Head of caudate nucleus (tissue), 42 donors: ENCODE data around the gene MYO18A.

Source experiments
- DNase-seq, 42 donors: peaks; one replicate each; pipeline versions ENCODE4 v3.0.0 to v3.0.0-alpha.2; 2020 to 2021; ENCODE audit warnings: mixed read lengths in 7 of 42
- intact Hi-C: fragments of 100-400 bp; cut with DNase I; formaldehyde crosslinking; loops from one replicate; pipeline ENCODE4 v1.15.0; 2022

MYO18A gene

GRCh38 chr17:29121442-29121841 is 58.8 kb downstream of the MYO18A start:
- intact Hi-C loops = no loop called here
- DNase-seq = no peak

- intact Hi-C loops = no loop called here
Observed at GRCh38 chr17:29120433-29120832, 59.8 kb downstream of the MYO18A start.

GRCh38 chr17:29119265-29119664 is 60.9 kb downstream of the MYO18A start:
- intact Hi-C loops = loop anchor here (2.0 kb wide), 1 partner anchor 154 kb away; no protein-coding TSS in a partner anchor
- DNase-seq = no peak

More at GRCh38 chr17:29120433-29120832, 59.8 kb downstream of the MYO18A start:
- DNase-seq = no peak

DNA sequence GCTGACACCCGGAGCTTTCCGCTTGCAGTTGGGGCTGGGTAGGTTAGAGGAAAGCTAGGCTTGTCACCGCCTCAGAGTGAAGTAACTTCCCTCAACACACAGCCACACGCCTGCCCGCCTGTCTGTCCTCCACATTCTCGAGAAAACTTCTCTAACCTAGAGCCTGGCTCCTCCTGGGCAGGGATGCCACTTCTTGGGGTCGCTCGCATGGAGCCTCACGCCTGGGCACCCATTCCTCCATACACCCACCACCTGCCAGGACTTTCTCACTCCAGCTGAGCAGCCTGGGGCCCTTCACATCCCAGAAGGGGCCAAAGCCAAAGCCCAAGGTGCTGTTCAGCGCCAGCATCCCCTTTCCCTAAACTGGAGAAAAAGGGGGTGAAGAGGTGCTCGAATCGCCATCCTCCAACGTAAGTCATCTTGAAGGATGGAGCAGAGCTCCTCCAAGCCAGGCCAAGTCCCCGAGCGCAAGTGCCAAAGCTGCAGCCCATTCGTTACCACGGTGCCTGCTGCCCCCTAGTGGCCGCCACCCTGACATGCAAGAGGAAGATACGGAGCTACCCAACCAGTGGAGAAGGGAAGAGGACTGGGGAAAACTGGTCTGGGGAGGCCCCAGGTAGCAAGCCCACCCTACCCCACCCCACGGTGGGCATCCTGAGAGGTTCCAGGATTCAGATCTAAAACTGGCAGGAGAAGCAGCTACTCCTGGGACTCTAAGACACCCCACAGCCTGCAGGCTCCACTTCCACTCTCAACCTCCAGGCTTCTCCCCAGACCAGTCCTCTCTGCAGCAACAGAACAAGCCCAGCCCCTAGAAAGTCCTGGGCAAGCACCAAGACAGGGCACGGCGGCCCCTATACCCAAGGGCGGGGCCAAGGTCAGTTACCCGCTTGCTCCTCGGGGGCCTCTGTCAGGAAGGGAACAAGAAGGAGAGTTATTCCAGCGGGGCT is 63.1 kb downstream of the MYO18A start:
- intact Hi-C loops = no loop called here
- peak; percentile 56 to 95 (median 88) for DNase-seq

- intact Hi-C loops = no loop called here
- DNase-seq = peak in 25 of 42 donors; percentile 40 to 81 (median 58)
Observed at GRCh38 chr17:29115961-29116803, 64.0 kb downstream of the MYO18A start.

DNA sequence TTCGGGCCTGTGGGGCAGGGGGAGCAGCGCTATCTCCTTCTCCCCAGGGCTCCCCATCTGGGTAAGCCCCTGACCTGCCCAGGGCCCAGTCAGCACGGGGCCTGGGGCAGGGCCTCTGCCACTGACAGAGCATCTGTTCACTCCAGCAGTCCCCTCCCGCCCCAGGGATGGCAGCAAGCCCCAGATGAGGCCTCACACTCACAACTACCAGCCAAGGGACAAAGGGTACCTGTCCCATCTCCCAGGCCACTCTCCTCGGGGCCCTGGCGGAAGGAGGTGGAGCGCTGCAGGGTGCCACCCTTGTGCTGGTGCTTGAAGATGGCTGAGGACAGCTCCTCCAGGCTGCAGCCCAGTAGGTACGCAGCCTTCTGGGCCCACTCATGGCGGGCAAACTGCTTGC is 64.8 kb downstream of the MYO18A start:
- intact Hi-C loops = no loop called here
- no peak for DNase-seq

GRCh38 chr17:29114141-29114540 is 66.1 kb downstream of the MYO18A start:
- no peak for DNase-seq
- intact Hi-C loops = no loop called here

DNA sequence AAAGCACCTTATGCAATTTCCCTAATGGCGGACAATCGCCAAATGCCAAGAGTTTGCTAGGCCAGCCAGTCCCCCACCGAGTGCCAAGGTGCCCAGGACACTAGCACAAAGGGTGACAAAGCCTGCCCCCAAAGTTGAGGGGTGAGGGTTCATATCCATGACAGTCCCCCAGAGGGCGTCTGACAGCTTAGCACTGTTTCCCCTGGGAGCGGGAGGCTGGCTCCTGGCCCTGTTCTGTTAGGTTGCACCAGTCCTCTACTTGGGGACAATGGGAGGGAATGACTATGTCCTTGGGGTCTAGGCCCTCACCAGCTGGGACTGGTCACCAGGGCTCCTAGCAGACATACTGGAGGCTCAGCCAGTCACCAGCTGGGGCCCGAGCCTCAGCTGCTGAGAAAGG is 66.9 kb downstream of the MYO18A start:
- peak in 10 of 42 donors; percentile 45 to 69 (median 50) for DNase-seq
- intact Hi-C loops = loop anchor here (2.0 kb wide), 1 partner anchor 147 kb away; no protein-coding TSS in a partner anchor

DNA sequence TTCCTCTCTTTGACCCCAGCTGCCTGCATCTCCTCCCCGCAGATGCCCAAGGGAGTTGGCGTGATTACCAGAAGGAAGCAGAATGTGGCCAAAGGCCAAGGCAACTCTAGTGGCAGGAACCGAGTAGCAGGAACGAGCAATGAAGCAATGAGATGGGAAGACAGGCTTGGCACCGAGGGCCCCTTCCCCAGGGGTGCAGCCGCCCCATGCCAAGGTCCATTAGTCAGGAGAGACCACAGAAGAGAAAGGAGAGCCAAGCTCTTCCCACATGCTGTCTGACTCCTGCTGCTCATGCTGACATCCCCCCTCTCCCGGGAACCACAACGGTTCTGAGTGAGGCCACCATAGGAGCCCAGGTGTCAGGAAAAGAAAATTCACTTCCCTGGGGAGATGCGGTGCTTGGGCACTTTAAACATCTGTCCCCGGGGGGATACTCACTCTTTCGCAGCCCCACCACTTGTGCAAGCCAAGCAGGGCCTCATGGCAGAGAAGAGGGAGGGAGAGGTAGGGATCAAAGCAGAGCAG is 67.4 kb downstream of the MYO18A start:
- intact Hi-C loops = loop anchor here (2.0 kb wide), 1 partner anchor 146 kb away; no protein-coding TSS in a partner anchor
- DNase-seq = peak in 25 of 42 donors; percentile 46 to 77 (median 57)

DNA sequence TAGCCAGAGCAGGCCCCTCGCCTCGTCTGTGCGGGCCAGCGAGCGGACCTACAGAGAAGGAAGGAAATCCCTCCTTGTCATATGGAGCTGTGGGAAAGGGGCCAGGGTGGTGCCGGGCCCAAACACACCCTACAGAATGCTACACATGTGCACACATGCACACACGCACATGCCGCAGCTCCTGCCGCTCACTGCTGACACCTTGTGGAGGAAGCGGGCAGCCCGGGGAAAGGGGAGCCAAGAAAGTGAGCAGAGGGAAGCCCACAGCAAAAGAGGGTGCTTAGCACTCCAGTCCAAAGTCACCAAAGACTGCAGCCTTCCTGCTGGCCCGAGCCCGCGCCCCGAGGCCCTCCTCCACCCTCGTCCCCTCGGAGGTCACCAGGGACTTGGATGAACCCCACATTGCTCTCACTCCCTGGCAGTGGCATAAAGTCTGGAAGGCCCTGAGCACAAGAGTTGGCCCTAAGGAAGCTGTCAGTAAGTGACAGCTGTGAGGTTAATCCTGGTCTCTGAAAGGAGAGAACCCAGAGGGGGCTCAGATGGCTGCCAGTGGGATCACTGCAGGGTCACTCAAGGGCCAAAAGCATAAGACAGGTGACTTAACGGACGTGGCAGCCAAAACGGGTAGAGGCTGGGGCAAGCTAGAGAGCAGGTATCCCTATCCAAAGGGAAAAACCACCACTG is 68.2 kb downstream of the MYO18A start:
- peak; percentile 57 to 89 (median 79) for DNase-seq
- intact Hi-C loops = loop anchor here (2.0 kb wide), 1 partner anchor 145 kb away; no protein-coding TSS in a partner anchor

DNA sequence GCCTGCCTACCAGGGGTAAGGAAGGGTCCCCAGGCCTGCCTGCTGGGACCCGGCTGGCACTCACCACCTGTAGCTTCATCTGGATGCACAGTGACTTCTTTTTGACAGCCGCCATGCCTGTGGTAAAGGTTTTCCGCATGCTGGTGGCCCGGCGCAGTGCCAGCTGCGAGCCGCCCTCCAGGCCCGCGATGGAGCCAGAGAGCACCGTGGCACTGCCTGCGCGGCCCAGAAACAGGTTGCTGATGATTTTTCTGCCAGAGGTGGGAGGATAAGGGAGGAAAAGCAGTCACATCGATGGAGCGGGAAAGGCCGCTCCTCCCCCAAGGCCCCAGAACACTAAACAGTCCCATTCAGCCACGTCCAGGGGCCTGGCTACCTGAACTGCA is 69.8 kb downstream of the MYO18A start:
- peak in 3 of 42 donors; percentile 37 to 64 (median 50) for DNase-seq
- intact Hi-C loops = no loop called here

- no peak for DNase-seq
- intact Hi-C loops = no loop called here
Observed at GRCh38 chr17:29109477-29110371, 70.5 kb downstream of the MYO18A start.

GRCh38 chr17:29108823-29109476 is 71.2 kb downstream of the MYO18A start:
- no peak for DNase-seq
- intact Hi-C loops = no loop called here

- DNase-seq = no peak
- intact Hi-C loops = no loop called here
Observed at GRCh38 chr17:29107933-29108822, 72.0 kb downstream of the MYO18A start.

- DNase-seq = no peak
- intact Hi-C loops = no loop called here
Observed at GRCh38 chr17:29107084-29107483, 73.1 kb downstream of the MYO18A start.

GRCh38 chr17:29103341-29103740 is 76.9 kb downstream of the MYO18A start:
- no peak for DNase-seq
- intact Hi-C loops = no loop called here
